ENCODE data around the gene TMEM184A.

The TMEM184A gene

DNA sequence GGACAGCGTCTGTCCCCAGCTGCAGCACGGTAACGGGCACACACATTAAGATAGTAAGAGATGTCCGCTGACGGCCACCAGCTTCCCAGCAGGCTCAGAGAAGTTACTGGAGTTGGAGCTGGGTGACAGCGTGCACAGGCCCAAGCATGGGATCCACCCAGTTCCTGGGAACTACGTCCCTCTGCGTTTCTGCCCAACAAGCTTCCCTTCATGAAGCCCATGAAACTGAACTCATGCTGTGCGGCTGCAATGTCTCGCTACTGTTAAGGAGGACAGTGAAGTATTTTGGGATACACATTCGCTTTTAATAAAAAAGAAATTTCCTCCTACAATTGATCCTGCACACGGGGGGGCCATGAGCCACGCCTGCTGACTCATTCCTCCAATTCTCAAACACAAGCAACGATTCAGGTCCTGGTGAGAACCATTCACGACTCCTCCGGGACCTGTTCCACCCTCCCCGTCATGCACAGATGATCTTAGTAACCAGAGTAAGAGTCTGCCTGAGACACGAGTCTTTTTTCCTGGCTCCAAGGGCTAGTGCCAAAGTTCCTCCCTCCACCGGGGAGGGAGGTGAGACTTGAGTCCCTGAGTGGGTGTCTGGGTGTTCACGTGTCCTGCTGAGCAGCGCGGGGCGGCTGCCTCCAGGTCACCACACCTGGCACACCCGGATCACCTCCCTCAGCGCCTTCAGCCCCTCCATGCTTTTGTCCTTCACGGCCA lies 11.2 kb upstream of the TMEM184A start:
- Mint-ChIP-seq H3K36me3 (ENCODE audit: low read depth) (peaks cover 58% of the 10 kb centered on the region), H3K27me3 (peaks cover 2% of the 10 kb centered on the region), H3K27ac (peak overlapping the region; percentile 93), H3K4me3 (peak overlapping the region; percentile 62), H3K9me3 (no peaks in the 10 kb centered on the region), H3K4me1 (ENCODE audit: low read depth) (peaks cover 62% of the 10 kb centered on the region)
- intact Hi-C loops (cut with micrococcal nuclease) = no loop called here

DNA sequence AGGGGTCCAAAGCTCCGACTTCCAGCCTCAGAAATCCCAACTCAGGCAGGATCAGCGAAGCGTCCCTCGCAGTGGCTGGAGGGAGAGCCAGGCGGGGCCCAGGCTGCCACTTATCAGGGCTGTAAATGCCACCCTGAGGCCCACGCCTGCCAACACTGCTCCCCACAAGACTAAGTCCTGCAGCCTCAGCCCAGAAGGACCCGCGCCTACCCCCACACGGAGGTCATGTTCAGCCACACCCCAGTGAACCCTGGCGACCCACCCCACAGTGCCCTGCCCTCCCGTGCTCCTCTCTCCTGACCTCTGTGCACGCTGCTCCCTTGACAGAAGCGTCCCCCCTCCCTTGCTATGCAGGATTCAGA lies 10.7 kb upstream of the TMEM184A start:
- H3K36me3 Mint-ChIP-seq (ENCODE audit: low read depth) = peaks cover 58% of the 10 kb centered on the region
- intact Hi-C loops (cut with micrococcal nuclease) = no loop called here
- no peaks in the 10 kb centered on the region for H3K9me3 Mint-ChIP-seq
- peak overlapping the region; percentile 93 for H3K27ac Mint-ChIP-seq
- H3K27me3 Mint-ChIP-seq = peaks cover 6% of the 10 kb centered on the region
- peak overlapping the region; percentile 62 for H3K4me3 Mint-ChIP-seq
- peaks cover 57% of the 10 kb centered on the region for H3K4me1 Mint-ChIP-seq (ENCODE audit: low read depth)

DNA sequence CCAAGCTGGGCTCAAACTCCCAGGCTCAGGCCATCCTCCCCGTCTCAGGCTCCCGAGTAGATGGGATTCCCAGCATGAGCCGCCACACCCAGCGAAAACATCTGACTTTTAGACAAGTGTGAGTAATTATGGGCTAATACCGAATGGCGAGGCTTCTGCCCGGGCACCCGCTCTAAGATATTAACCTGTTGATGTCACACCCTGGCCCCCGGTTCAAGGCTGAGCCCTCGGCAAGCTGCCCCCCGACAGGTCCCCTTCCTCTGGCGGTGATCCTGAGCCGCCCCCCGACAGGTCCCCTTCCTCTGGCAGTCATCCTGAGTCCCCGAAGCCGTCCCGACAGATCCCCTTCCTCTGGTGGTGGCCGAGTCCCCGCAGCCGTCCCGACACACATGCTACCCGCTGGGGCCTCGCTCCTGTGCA lies 8.6 kb upstream of the TMEM184A start:
- Mint-ChIP-seq H3K9me3 (no peaks in the 10 kb centered on the region), H3K27ac (peak overlapping the region; percentile 93), H3K36me3 (ENCODE audit: low read depth) (peaks cover 49% of the 10 kb centered on the region), H3K27me3 (peaks cover 6% of the 10 kb centered on the region), H3K4me1 (ENCODE audit: low read depth) (peaks cover 49% of the 10 kb centered on the region), H3K4me3 (no peak overlapping the region)
- intact Hi-C loops (cut with micrococcal nuclease) = no loop called here

DNA sequence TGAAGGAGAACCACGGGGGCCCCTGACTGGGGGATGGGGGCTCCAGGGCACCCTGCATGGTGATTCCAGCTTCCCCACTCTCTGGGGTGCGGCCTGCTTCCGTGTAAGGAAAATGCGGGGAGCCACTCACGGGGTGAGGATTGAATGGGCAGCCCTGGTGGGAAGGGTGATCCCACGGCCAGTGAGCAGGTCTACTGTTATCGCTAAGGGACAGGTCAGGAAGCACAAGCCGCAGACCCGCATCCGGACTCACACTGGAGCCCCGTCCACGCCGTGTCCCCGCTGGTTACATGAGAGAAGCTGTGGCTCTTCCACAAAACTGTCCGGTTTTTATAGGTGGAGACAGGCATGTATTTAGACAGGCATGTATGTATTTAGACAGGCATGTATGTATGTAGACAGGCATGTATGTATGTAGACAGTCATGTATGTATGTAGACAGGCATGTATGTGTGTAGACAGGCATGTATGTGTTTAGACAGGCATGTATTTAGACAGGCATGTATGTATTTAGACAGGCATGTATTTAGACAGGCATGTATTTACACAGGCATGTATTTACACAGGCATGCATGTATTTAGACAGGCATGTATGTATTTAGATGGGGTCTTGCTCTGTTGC lies 8.1 kb upstream of the TMEM184A start:
- Mint-ChIP-seq H3K36me3 (ENCODE audit: low read depth) (peaks cover 46% of the 10 kb centered on the region), H3K27ac (peak overlapping the region; percentile 93), H3K4me1 (ENCODE audit: low read depth) (peaks cover 47% of the 10 kb centered on the region), H3K9me3 (no peaks in the 10 kb centered on the region), H3K27me3 (peaks cover 6% of the 10 kb centered on the region), H3K4me3 (no peak overlapping the region)
- intact Hi-C loops (cut with micrococcal nuclease) = no loop called here

DNA sequence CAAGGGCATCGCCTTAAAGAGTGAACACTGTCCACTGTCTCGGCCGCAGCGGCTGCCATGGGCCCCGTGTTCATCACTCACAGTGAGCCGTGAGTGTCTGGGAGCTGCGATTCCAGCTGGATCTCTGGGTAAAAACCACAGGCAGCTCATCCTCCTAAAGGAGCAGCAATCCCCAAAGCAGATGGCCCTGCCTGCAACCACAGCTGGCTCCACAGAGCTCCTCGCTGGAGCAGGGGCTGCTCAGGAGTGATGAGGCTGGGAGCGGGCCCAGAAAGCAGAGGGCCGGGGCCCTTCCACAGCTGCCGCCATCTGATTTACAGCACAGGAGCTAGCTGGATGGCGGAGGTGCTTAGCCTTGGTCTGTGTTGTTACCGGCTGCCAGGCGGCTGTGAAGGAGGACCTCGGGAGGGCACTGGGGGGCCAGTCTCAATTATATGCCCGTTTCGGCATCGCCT lies 6.6 kb upstream of the TMEM184A start:
- Mint-ChIP-seq H3K9me3 (no peaks in the 10 kb centered on the region), H3K27ac (peak overlapping the region; percentile 3), H3K27me3 (peaks cover 10% of the 10 kb centered on the region), H3K4me1 (ENCODE audit: low read depth) (peaks cover 32% of the 10 kb centered on the region), H3K4me3 (no peak overlapping the region), H3K36me3 (ENCODE audit: low read depth) (peaks cover 31% of the 10 kb centered on the region)
- intact Hi-C loops (cut with micrococcal nuclease) = no loop called here

DNA sequence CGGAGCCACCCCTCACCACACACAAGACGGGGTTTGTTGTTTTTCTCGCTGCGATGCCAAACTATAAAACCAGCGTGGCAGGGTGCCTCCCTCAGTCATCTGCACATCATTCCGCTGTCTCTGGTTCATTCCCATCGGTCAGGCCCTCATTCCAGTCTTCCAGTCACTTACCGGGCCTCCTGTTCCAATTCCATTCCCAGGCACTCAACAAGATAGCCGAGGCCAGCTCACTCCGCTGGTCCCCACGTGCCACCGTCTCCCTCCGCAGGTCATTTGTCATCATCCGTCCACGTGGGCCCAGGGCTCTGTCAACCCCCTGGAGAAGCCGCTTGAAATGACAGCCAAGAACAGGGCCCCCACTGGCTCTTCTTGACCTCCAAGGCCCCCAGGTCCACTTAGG lies 6.1 kb upstream of the TMEM184A start:
- Mint-ChIP-seq H3K36me3 (ENCODE audit: low read depth) (peaks cover 26% of the 10 kb centered on the region), H3K4me3 (no peak overlapping the region), H3K27me3 (peaks cover 10% of the 10 kb centered on the region), H3K9me3 (no peaks in the 10 kb centered on the region), H3K27ac (peak overlapping the region; percentile 3), H3K4me1 (ENCODE audit: low read depth) (peaks cover 27% of the 10 kb centered on the region)
- intact Hi-C loops (cut with micrococcal nuclease) = no loop called here

DNA sequence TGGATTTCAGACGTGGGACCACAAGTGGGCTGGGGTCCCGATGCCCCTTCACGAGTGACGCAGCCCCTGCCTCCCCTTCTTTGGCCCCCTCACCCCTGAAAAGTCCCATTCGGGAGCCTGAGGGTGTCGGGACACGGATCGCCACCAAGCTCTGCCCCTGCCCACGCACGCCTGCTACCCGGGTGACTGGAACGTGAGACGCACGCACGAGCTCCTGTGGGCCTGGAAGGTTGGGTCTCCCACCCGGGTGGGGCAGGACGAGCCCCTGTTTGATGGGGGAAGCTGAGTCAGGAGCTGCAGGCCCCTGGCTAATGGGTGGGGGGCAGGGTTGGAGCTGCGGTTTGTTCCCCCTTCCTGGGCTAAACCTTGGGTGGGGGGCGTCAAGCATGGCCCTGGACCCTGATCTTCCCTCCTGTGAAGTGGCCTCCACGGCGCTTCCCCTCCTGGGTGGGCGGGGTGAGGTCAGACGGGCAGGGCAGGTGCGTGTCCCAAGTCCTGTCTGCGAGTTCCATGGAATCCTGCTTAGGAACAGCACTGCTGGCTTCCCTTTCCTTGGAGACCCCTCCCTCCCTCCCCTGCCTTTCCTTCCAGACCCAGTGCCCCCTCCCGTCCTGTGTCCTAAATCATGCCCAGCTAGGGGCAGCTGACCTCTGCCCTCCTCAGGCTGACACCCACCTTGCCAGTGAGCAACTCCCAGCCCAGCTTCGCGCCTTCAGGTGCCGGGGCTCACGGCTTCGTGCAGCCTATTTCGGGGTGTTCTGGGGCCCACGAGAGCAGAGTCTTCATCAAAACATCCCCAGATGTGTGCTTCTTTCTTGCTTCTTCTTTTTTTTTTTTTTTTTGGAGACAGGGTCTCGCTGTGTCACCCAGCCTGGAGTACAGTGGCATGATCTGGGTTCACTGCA lies 5.3 kb upstream of the TMEM184A start:
- H3K36me3 Mint-ChIP-seq (ENCODE audit: low read depth) = peaks cover 18% of the 10 kb centered on the region
- peaks cover 19% of the 10 kb centered on the region for H3K4me1 Mint-ChIP-seq (ENCODE audit: low read depth)
- intact Hi-C loops (cut with micrococcal nuclease) = no loop called here
- peak overlapping the region; percentile 3 for H3K27ac Mint-ChIP-seq
- peaks cover 11% of the 10 kb centered on the region for H3K27me3 Mint-ChIP-seq
- H3K4me3 Mint-ChIP-seq = no peak overlapping the region
- no peaks in the 10 kb centered on the region for H3K9me3 Mint-ChIP-seq

DNA sequence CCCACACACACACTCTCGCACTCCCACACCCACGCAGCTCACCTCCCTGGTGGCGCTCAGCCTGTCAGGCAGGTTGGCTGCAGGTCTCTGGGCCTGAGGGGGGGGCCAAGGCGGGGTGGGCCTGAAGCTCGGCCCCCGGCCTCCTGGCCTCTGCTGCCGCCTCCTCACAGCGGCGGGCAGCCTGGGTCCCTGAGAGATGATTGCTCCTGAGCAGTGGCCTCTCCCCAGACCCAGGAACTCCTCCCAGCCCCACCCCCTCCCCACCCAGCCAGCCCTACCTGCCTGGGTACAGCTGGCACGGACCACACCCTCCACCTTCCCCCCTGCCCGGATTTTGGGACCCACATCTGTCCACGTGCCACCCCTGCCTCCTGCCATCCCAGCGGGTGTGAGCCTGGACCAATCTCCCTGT lies 4.6 kb upstream of the TMEM184A start:
- peaks cover 12% of the 10 kb centered on the region for H3K4me1 Mint-ChIP-seq (ENCODE audit: low read depth)
- no peaks in the 10 kb centered on the region for H3K9me3 Mint-ChIP-seq
- intact Hi-C loops (cut with micrococcal nuclease) = no loop called here
- no peak overlapping the region for H3K4me3 Mint-ChIP-seq
- peaks cover 11% of the 10 kb centered on the region for H3K36me3 Mint-ChIP-seq (ENCODE audit: low read depth)
- H3K27me3 Mint-ChIP-seq = peaks cover 13% of the 10 kb centered on the region
- no peak overlapping the region for H3K27ac Mint-ChIP-seq

DNA sequence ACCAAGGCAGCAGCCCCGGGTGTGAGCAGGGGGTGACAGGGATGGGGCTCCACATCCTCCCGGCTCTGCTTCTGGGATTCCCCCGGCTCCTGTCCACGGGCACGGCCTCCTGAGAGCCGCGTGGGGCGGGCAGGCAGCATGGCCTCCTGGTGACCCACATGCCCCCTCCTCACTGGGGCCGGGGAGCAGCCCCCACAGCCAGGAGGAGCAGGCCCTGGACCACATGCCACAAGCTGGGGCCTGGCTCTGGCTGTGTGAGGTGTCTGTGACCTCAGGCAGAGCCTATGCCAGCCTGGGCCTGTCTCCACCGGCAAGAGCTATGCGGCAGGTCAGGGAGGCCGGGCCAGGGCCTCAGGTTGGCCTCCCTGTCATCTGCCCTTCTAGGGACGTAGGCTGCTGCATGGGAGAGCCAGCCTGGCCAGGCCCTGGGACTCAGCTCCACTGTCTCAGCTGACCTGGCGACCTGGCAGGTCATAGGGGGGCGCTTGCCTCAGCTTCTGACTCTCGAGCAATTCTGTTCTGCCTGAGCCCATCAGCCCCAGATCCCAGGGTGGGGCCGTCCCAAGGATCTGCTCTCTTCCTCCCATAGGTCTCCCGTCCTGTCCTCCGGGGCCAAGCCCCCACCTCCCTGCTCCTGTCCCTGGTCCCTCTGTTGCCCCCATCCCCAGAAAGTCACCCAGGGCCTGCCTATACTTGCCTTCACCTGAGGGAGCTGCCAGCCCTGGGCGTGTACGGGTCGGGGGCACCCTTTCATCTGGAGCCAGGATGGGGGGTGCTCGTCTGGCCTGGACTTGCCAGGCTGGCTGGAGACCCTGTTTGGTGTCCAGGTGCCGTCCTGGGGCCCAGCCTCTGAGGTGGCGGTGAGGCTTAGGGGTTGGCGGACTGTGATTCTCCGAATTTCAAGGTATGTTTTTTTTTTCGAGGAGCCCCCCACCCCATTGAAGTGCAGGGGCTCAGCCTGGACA lies 3.9 kb upstream of the TMEM184A start:
- peaks cover 5% of the 10 kb centered on the region for H3K4me1 Mint-ChIP-seq (ENCODE audit: low read depth)
- peaks cover 4% of the 10 kb centered on the region for H3K36me3 Mint-ChIP-seq (ENCODE audit: low read depth)
- H3K9me3 Mint-ChIP-seq = no peaks in the 10 kb centered on the region
- no peak overlapping the region for H3K4me3 Mint-ChIP-seq
- intact Hi-C loops (cut with micrococcal nuclease) = no loop called here
- H3K27me3 Mint-ChIP-seq = peaks cover 16% of the 10 kb centered on the region
- H3K27ac Mint-ChIP-seq = peak overlapping the region; percentile 4

DNA sequence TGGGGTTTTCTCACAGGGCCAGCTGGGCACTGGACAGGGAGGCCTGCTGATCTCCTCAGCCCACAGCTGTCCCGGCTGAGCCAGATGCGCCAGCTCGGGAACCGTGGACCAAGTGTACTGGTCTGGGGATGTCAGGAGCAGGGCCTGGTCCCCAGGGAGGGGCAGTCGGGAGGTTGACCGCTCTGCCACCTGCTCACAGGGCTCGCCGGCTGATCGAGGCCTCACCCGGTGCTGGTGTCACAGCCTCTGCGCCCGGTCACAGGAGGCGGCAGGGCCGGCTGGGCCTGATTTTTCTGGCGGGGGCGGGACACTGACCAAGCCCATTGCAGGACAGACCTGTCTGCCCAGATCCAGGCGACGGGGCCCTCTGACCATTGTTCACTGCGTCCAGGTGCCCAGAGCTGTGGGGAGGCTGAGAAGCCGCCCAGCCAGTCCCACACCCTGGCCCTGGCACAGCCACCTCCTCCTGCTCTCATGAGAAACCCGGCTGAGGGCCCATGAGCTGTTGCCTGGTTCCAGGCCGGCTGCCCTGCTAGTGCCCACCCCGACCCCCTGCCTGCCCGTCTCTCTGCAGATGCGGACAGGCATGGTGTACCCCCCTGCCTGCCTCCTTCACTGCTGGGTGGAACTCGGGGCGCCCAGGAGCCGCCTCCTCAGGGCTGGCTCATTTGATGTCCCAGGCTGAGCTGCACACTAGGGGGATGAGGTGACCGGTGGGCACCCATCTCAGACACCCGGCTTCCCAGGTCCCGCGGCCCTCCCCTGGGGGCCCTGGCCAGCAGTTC lies 3.0 kb upstream of the TMEM184A start:
- intact Hi-C loops (cut with micrococcal nuclease) = no loop called here
- Mint-ChIP-seq H3K9me3 (no peaks in the 10 kb centered on the region), H3K27ac (peak overlapping the region; percentile 4), H3K27me3 (peaks cover 18% of the 10 kb centered on the region), H3K4me1 (ENCODE audit: low read depth) (no peaks in the 10 kb centered on the region), H3K4me3 (no peak overlapping the region), H3K36me3 (ENCODE audit: low read depth) (no peaks in the 10 kb centered on the region)

DNA sequence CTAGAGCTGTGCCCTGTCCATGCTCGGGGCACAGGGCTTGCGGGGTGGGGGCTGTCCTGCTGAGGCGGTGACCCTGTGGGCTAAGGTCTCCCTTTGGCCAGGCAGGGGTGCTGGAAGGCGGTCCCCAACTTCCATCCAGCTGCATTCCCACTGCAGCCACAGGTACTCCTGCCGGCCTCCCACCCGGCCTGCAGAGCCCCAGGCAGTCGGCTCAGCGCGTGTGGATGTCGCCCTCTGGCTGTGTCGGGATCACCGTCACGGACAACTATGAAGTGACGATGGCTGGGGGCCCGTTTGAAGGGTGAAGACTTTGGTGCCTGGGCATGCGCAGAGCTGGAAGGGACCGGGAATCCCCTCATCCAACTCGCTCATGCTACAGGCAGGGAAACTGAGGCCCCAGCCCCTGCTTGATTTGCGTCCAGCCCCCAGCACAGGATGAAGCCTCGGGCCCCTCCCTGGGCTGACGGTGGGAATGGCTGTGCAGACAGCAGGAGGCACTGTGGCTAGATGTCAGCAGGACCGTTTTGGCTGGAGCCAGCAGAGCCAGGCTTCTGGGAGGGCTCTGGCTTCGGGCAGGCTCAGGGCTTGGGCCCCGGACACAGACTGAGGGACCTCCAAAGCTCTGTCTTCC lies 2.3 kb upstream of the TMEM184A start:
- H3K36me3 Mint-ChIP-seq (ENCODE audit: low read depth) = no peaks in the 10 kb centered on the region
- no peaks in the 10 kb centered on the region for H3K9me3 Mint-ChIP-seq
- no peak overlapping the region for H3K4me3 Mint-ChIP-seq
- intact Hi-C loops (cut with micrococcal nuclease) = no loop called here
- H3K27ac Mint-ChIP-seq = no peak overlapping the region
- peaks cover 18% of the 10 kb centered on the region for H3K27me3 Mint-ChIP-seq
- no peaks in the 10 kb centered on the region for H3K4me1 Mint-ChIP-seq (ENCODE audit: low read depth)

DNA sequence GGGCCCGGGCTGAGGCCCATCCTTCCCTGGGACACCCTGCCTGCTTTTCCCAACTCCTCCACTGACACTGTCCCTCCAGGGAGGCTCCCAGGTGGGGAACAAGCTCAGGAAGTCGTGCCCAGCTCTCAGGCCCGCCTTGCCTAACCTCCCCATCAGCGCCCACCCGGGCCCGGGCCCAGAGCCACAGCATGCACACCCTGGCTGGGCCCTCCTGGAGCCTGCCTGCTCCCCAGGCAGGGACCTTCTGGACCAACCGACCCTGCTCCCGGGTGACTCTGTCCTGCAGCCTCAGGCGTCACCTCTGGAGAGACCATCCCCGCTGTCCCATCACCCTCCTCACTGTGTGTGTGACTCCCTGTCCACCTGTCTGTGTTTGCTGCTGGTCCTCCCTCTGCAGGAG lies 1.8 kb upstream of the TMEM184A start:
- H3K27ac Mint-ChIP-seq = no peak overlapping the region
- H3K4me1 Mint-ChIP-seq (ENCODE audit: low read depth) = no peaks in the 10 kb centered on the region
- H3K9me3 Mint-ChIP-seq = no peaks in the 10 kb centered on the region
- peaks cover 18% of the 10 kb centered on the region for H3K27me3 Mint-ChIP-seq
- intact Hi-C loops (cut with micrococcal nuclease) = no loop called here
- no peak overlapping the region for H3K4me3 Mint-ChIP-seq
- H3K36me3 Mint-ChIP-seq (ENCODE audit: low read depth) = no peaks in the 10 kb centered on the region

Measured in dendritic cell treated with granulocyte-macrophage colony-stimulating factor and Interleukin-4, amounts not matched to agents 40 ng/mL and 50 ng/mL, for 4 days (primary cell).